Anterior cingulate cortex (tissue), 58 donors: ENCODE measurements around the gene BPIFB3.

Experiments used
- DNase-seq, 58 donors: peaks; one replicate each; lab custom pipeline; 2025; lab: John Stamatoyannopoulos, UW

BPIFB3 gene

GRCh38 chr20:33015700-33016580, 37.8 kb upstream of the BPIFB3 start:
- no peak for DNase-seq

GRCh38 chr20:33016581-33017109, 37.1 kb upstream of the BPIFB3 start:
- DNase-seq, result no peak

- DNase-seq, result no peak
Measured at GRCh38 chr20:33017542-33017941, 36.2 kb upstream of the BPIFB3 start.

GRCh38 chr20:33018169-33018931, 35.4 kb upstream of the BPIFB3 start:
- no peak for DNase-seq

GRCh38 chr20:33019465-33020277, 34.0 kb upstream of the BPIFB3 start:
- DNase-seq, result no peak

GRCh38 chr20:33020278-33021161, 33.2 kb upstream of the BPIFB3 start:
- no peak for DNase-seq

GRCh38 chr20:33021879-33022278, 31.8 kb upstream of the BPIFB3 start:
- DNase-seq, result no peak

GRCh38 chr20:33022289-33022688, 31.4 kb upstream of the BPIFB3 start:
- no peak for DNase-seq

GRCh38 chr20:33022694-33023438, 30.8 kb upstream of the BPIFB3 start:
- no peak for DNase-seq

- no peak for DNase-seq
Measured at GRCh38 chr20:33023439-33024242, 30.1 kb upstream of the BPIFB3 start.

- no peak for DNase-seq
Measured at GRCh38 chr20:33024243-33024560, 29.5 kb upstream of the BPIFB3 start.

GRCh38 chr20:33024609-33025317, 28.9 kb upstream of the BPIFB3 start:
- no peak for DNase-seq

GRCh38 chr20:33025318-33025876, 28.3 kb upstream of the BPIFB3 start:
- DNase-seq, result no peak

GRCh38 chr20:33026072-33026778, 27.5 kb upstream of the BPIFB3 start:
- no peak for DNase-seq

GRCh38 chr20:33026779-33027759, 26.6 kb upstream of the BPIFB3 start:
- DNase-seq, result no peak
